22Rv1 (cell line): ENCODE data around the gene DLL1.

Source experiments
- CTCF ChIP-seq: fragments of 450-650 bp; IDR thresholded peaks from 2 replicates; pipeline ENCODE4 v1.5.1; 2017; ENCODE audit warnings: mild to moderate bottlenecking
- ZFX ChIP-seq: fragments of 450-650 bp; IDR thresholded peaks from 2 replicates; pipeline ENCODE4 v1.6.1; 2017; ENCODE audit warnings: antibody characterized with exemption, borderline replicate concordance

- TF ChIP-seq ZFX (no peak), CTCF (no peak)
Measured at GRCh38 chr6:170243386-170243785, 47.5 kb downstream of the DLL1 start.
